SIG-M5 treated with dmso at 0.1 percent for 504 hours (cell line): ENCODE results near the gene ARL5A.

Experiments
- DNase-seq: peaks from one replicate; lab custom pipeline; 2025; ENCODE audit not compliant: unreplicated experiment; lab: John Stamatoyannopoulos, UW

The ARL5A gene

DNA sequence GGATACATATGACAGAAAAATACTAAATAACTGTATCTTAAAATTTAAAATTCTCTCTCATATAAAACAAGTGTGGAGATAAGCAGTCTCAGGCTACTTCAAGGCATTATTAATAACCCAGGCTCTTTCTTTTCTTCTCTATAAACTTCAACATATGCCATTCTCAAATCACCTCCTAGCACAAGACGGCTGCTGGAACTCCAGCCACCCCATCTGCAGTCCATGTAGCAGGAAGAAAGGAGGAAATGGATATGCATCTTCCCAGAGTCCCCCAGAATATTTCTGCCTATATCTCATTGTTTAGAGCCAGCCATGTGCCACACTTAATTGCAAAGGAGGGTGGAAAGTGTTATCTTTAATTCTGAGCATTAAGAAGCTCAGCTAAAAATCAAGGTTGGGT, 58.6 kb downstream of the ARL5A start:
- DNase-seq, result no peak

DNA sequence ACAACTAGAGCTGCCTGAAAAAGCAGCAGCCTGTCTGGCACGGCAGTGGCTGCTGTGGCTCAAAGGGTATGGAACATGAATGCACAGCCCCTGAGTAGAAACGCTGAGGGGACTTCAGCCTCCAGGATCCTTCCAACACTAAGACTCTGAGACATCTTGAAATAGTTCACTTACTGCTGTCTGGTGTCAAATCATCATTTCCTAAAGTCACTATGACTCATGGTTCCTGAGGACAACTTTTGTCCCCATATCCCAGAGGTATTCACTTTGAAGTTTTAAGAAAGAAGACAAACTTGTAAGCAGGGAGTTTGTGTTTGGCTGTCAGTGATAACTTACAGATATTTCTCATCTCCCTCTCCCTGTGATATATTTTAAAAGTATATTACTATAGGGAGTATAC, 60.7 kb downstream of the ARL5A start:
- DNase-seq, result no peak

DNA sequence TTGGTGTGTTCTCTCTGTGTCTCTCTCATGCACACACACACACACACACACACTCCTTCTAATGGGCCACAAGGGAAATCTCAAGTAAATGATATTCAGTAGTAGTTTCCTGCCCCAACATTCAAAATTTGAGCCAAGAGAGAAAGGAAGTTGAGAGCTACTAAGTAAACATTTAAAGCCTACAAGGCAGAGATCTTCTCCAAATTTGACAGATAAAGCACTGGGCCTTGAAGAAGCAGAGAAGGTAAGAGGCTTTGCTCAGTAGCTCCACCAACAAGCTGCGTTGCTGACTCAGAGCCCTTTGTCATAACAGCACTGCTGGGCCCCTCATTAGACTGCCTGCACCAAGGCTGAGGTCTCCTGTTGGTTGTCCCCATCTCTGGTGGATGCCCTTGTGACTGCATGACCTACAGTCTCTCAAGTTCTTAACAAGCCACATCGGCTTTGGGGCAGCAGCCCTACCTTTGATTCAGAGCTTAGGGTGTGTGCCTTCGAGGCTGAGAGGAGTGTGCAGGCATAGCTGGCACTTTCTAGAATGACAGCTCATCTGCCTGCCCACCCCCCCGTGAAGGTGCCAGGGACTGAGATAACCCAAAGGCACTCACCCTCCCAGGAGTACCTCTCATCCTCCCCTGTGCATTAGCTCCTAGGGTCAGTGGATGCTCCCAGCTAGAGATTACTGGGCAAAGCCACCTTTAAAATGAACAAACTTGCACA, 61.6 kb downstream of the ARL5A start:
- DNase-seq, result no peak

DNA sequence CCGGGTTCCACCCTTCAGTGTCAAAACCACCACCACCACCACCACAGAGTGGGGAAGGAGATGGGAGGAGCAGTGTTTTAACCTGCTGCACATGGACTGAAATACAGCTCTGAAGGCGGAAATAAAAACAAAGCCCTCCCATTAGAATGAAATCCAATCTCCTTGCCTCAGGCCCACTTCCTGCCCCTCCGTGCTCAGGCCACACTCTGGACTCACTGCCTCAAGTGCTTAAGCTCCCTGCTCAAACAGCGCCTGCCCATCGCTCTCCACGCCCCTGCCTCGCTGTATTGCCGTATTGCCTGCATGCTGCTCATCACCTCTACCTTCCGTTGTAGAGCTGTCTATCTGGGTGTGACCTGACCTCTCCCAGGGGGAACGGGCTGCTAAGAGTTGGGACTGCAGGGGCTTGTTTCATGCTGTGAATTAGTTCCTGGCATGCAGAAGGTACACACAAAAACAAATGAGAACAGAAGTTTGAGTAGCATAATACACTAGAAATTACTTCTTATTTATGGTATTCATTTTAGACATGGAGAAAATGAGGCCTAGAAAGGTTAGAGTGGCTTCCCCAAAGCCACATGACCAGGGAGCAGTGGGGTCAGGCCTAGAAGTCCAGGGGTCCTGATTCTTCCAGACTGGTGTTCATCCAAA, 62.3 kb downstream of the ARL5A start:
- DNase-seq, result no peak

DNA sequence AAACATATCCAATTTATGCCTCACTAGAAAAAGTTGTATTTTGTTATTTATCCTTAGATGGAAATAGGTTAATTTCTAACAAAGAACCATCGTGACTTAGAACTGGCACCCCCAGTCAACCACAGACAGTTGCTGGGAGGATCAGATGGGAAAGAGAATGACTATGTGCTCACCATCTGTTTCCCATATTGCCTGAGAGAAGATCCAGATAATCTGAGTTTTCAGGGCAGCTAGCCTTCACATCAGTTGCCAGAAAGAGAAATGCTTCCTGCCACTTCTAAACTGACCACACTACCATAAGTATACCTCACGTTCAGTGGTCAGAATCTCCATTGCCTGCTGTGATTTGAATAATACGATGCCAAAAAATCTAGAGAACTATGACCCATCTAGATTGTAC, 65.5 kb downstream of the ARL5A start:
- no peak for DNase-seq

DNA sequence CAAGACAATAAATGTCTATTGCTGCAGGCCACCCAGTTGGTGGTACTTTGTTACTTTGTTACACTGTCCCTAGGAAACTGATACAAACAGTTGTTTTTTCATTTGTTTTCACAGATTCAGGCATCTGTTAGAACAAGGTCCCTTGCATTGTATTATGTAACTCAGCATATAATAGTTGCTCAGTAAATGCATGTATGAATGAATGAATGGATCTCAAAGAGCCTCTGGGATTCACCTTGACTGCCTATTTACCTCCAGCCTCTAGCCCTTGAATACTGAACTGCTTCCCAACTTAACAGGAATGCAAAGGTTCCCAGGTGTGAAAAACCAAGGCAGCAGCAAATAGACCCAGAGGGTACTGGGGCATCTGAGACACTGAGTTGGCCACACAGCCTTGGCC, 66.5 kb downstream of the ARL5A start:
- DNase-seq, result no peak

DNA sequence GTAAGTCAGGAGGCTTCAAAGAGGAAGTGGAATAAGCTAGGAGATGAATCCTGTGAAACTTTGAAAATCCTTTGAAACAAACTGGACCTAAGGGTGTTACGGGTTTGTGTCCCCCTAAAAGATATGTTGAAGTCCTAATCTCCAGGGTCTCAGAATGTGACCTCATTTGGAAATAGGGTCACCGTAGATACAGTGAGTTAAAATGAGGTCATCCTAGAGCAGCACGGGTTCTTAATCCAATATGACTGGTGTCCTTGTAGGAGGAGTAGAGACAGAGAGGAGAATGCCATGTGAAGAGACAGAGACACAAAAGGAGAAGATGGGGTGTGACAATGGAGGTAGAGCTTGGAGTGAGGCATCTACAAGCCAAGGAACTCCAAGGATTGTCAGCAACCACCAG, 67.0 kb downstream of the ARL5A start:
- no peak for DNase-seq

DNA sequence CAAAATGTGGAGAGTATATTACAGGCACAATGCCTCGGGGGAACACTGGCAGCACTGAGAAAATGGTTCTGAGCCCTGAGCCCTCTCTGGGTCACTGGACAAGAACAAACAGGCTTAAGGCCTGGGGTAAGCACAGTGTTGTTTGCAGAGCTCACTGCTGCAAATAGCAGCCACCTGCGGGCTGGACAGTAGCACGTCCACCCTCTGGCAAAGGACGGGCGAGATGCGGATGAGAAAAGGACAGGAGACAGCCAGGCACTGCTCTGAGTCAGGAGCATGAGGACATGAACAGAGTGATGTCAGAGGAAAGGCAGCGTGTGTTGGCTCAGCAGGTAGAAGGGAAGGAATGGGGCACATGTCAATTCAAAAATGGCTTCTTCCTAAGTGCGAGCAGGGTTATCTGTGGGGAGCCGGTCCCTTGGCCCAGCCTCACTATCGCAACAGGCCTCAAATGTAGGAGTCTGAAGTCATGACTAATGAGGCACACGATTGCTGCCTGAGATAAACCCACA, 68.0 kb downstream of the ARL5A start:
- no peak for DNase-seq

DNA sequence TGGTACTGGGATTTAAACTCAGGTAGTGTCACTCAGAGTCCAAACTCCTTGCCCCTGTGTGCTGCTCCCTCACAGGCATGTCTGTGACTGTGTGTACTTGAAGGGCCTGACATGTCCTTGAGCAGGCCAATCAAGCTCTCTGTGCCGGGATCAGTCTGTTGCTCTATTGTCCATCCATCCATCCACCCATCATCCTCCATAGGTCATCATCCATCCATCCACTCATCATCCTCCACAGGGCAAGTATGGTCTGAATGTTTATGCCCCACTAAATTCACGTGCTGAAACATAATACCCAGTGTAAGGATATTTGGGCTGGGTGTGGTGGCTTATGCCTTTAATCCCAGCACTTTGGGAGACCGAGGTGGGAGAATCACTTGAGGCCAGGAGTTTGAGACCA, 69.5 kb downstream of the ARL5A start:
- no peak for DNase-seq

DNA sequence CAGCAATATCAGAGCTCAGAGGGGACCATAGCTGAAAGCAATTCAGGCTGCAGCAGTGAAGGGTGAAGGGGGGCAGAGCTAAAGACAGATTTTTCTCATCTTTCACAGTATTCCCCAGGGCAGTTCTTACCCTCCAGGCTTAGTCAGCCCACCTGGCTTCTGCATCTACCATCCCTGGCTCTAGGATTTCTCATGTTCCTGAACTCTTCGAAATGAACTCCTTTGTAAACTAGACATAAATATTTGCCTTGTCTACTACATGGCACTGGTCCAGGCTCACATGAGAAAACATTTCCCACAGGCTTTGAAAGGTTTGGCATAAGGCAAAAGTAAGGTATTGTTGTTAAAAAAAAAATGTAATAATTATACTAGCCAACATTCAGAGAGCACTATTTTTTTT, 70.4 kb downstream of the ARL5A start:
- no peak for DNase-seq

DNA sequence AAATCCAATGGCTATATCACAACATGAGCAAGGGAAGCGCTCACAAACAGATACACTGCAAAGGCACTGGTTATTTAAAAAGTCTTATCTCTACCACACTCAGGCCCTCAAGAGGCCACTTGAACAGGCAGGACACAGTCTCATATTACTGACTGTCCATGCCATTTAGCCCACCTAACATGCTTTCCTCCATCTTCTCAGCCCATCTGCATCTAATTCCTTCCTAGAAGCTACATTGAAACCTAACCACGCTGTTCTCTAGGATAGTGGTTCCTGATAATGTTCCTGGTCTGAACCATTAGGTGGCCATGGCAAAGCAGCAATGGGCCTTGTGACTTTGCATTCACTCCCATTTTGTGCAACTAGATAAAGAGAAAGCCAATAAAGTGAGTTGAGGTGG, 71.4 kb downstream of the ARL5A start:
- no peak for DNase-seq

DNA sequence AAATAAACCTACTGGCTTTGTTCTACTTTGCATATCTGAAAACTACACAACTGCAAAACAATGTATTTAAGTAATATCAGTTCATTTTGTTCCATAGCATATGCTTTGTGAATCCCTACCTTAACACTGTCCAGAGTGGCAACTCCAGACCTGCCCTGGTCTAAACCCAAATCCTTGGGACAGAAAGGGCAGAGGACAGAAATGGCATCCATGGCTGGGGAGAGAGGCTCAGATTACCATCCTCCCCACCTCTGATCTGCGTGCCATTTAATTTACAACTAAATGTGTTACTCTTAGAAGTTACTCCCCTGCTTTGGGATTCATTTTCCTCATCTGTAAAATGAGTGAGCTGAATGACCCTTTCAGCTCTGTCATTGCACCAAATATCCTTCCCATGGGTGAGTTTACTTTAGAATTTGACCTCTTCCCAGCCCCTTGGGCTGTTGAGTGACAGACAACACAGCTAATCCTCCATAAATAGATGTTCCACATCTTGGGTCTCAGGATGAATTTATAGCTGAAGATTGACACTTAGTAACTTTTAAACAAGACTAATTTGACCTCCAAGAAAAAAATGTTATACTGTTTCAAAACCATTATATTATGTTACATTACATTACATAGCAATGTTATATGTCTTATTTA, 73.8 kb downstream of the ARL5A start:
- no peak for DNase-seq

DNA sequence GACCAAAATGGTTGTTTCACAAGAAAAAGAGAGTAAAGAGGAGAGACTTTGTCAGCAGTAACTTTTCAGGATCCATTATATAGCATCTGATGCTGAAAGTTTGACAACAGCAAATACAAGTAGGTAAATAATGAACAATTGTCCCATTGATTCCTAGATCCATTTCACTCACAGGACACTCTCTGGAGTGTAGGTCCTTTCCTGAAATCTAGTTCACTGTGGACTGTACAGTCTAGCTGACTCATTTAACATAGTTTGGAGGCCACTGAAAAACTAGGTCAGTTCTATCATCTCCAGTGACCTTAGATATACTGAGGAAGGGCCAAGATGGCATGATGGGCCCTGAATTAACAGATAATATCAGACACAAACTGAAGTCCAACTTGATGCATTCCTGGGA, 74.7 kb downstream of the ARL5A start:
- DNase-seq, result no peak
